ENCODE data around the gene FOXN3. TPM values are rescaled to one million over a fixed set of nuclear protein-coding genes. Genes with fewer than 3 reads are reported as not detected.

Gene FOXN3
- polyA plus RNA-seq, 1 of the 3 experiments (the other 2 are of a cell fraction) = 9.8 TPM

- ChIA-PET CTCF (interaction anchor here (1.1 kb wide), 1 partner anchor 17 kb away, joined by 3 read pairs; no protein-coding TSS in a partner anchor), POLR2A (no interaction called here)
- Histone ChIP-seq H3K4me3 (ENCODE audit: low read depth in 2 of 2, low read length in 1 of 2) (no peak overlapping the region), H3F3A (replicated peaks; ENCODE audit: insufficient read depth) (no peaks in the 10 kb centered on the region), H3K27ac (ENCODE audit: low read depth in 2 of 2, low read length in 1 of 2) (no peak overlapping the region), H3K27me3 (ENCODE audit: insufficient read depth) (no peaks in the 10 kb centered on the region), H3K4me1 (ENCODE audit: control insufficient read depth in 1 of 2, insufficient read depth in 2 of 2, low read depth in 1 of 2, low read length in 1 of 2) (peaks cover 8 to 36% of the 10 kb centered on the region in 2 experiments; a peak in 3 of 4 replicates), H3K4me2 (no peak overlapping the region), H3K9me2 (no peaks in the 10 kb centered on the region), H4K20me1 (ENCODE audit: insufficient read depth) (no peaks in the 10 kb centered on the region), H3K36me3 (replicated peaks in 1 of 2; ENCODE audit: control insufficient read depth in 1 of 2, insufficient read depth in 2 of 2, low read length in 1 of 2) (no peaks in the 10 kb centered on the region), H2AFZ (ENCODE audit: low read depth) (no peak overlapping the region), H3K79me2 (ENCODE audit: insufficient read depth) (no peaks in the 10 kb centered on the region), H3K9ac (no peak overlapping the region), H3K9me3 (no peaks in the 10 kb centered on the region)
- WGBS (ENCODE audit: low lambda C conversion rate) = 85% methylated on average over 1 of the region's 1 CpG
- TF ChIP-seq CTCF (IDR thresholded peaks at IDR 0.05) = no peak
- no peak for DNase-seq
These were observed 166.9 kb downstream of the FOXN3 start for GRCh38 chr14:89249972-89250654.

GRCh38 chr14:89249065-89249695 is 167.9 kb downstream of the FOXN3 start:
- no peaks in the 10 kb centered on the region for H3K9me2 ChIP-seq
- POLR2A ChIA-PET = no interaction called here

More at GRCh38 chr14:89249065-89249695, 167.9 kb downstream of the FOXN3 start:
- Histone ChIP-seq H3K27me3 (ENCODE audit: insufficient read depth) (no peaks in the 10 kb centered on the region), H3K4me3 (ENCODE audit: low read depth in 2 of 2, low read length in 1 of 2) (no peak overlapping the region), H3K9me3 (no peaks in the 10 kb centered on the region), H3K36me3 (replicated peaks in 1 of 2; ENCODE audit: control insufficient read depth in 1 of 2, insufficient read depth in 2 of 2, low read length in 1 of 2) (no peaks in the 10 kb centered on the region), H3K79me2 (ENCODE audit: insufficient read depth) (no peaks in the 10 kb centered on the region), H3K27ac (ENCODE audit: low read depth in 2 of 2, low read length in 1 of 2) (peak overlapping the region in 1 of 2 experiments; percentile 48; a peak in 2 of 4 replicates), H4K20me1 (ENCODE audit: insufficient read depth) (no peaks in the 10 kb centered on the region), H3F3A (replicated peaks; ENCODE audit: insufficient read depth) (no peaks in the 10 kb centered on the region), H2AFZ (ENCODE audit: low read depth) (no peak overlapping the region), H3K4me1 (ENCODE audit: control insufficient read depth in 1 of 2, insufficient read depth in 2 of 2, low read depth in 1 of 2, low read length in 1 of 2) (peaks cover 8 to 27% of the 10 kb centered on the region in 2 experiments; a peak in 3 of 4 replicates), H3K4me2 (no peak overlapping the region), H3K9ac (no peak overlapping the region)
- 82% methylated on average over 7 of the region's 7 CpGs for WGBS (ENCODE audit: low lambda C conversion rate)
- CTCF ChIA-PET = interaction anchor here (0.9 to 1.9 kb wide), 3 partner anchors 11 to 169 kb away, joined by 3 to 5 read pairs (median 3); no protein-coding TSS in a partner anchor
- no peak for DNase-seq
- no peak for TF ChIP-seq MXI1 (IDR thresholded peaks at IDR 0.05; ENCODE audit: low read depth, low read length)
- TF ChIP-seq NFIC (IDR thresholded peaks at IDR 0.05; ENCODE audit: borderline replicate concordance) = no peak
- TF ChIP-seq FOSL2 (IDR thresholded peaks at IDR 0.05; ENCODE audit: borderline replicate concordance, low read depth) = peak; percentile 22; the same call in 1 of the 2 replicates
- TF ChIP-seq, protein P1, sequence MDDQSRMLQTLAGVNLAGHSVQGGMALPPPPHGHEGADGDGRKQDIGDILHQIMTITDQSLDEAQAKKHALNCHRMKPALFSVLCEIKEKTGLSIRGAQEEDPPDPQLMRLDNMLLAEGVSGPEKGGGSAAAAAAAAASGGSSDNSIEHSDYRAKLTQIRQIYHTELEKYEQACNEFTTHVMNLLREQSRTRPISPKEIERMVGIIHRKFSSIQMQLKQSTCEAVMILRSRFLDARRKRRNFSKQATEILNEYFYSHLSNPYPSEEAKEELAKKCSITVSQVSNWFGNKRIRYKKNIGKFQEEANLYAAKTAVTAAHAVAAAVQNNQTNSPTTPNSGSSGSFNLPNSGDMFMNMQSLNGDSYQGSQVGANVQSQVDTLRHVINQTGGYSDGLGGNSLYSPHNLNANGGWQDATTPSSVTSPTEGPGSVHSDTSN (IDR thresholded peaks at IDR 0.05) = peak; percentile 29; the same call in 1 of the 2 replicates
- TF ChIP-seq, protein P2, sequence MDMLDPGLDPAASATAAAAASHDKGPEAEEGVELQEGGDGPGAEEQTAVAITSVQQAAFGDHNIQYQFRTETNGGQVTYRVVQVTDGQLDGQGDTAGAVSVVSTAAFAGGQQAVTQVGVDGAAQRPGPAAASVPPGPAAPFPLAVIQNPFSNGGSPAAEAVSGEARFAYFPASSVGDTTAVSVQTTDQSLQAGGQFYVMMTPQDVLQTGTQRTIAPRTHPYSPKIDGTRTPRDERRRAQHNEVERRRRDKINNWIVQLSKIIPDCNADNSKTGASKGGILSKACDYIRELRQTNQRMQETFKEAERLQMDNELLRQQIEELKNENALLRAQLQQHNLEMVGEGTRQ (IDR thresholded peaks at IDR 0.05; ENCODE audit: borderline replicate concordance, low read depth, low read length) = no peak
- TF ChIP-seq ELF1 (IDR thresholded peaks at IDR 0.05) = no peak

All from SK-N-SH (cell line).